HepG2 (cell line): ENCODE measurements around the gene LCORL. TPM values are rescaled to one million over a fixed set of nuclear protein-coding genes. Genes with fewer than 3 reads are reported as not detected.

Experiments used
- CBX5 ChIP-seq: sonication (generic); formaldehyde crosslinking; IDR thresholded peaks from 2 replicates; pipeline ENCODE4 v1.4.0; 2020; ENCODE audit warnings: missing genetic modification reagents, borderline replicate concordance
- FLYWCH1 ChIP-seq: sonication (generic); formaldehyde crosslinking; IDR thresholded peaks from 2 replicates; pipeline ENCODE4 v1.8.1; 2023; ENCODE audit warnings: mild to moderate bottlenecking, missing genetic modification reagents
- JDP2 ChIP-seq: sonication (generic); formaldehyde crosslinking; IDR thresholded peaks from 2 replicates; pipeline ENCODE4 v1.8.1; 2022; ENCODE audit warnings: missing genetic modification reagents, borderline replicate concordance
- NAIF1 ChIP-seq: sonication (generic); formaldehyde crosslinking; IDR thresholded peaks from 2 replicates; pipeline ENCODE4 v1.5.0; 2020; ENCODE audit warnings: mild to moderate bottlenecking, missing genetic modification reagents, borderline replicate concordance
- PAF1 ChIP-seq: IDR thresholded peaks from 2 replicates; pipeline ENCODE4 v1.6.1; 2016; ENCODE audit warnings: missing genetic modification reagents, missing compliant biosample characterization
- SIN3A ChIP-seq: IDR thresholded peaks from 2 replicates; pipeline ENCODE4 v1.6.1; 2011; ENCODE audit warnings: low read depth, mild to moderate bottlenecking, control low read depth, low read length, borderline replicate concordance
- SNAI1 ChIP-seq: sonication (generic); formaldehyde crosslinking; IDR thresholded peaks from 2 replicates; pipeline ENCODE4 v1.5.0; 2020; ENCODE audit warnings: mild to moderate bottlenecking, missing genetic modification reagents, borderline replicate concordance
- ZNF3 ChIP-seq: IDR thresholded peaks from 2 replicates; pipeline ENCODE4 v1.7.0; 2017; ENCODE audit warnings: inconsistent platforms
- ZNF589 ChIP-seq: sonication (generic); formaldehyde crosslinking; conservative IDR thresholded peaks from 2 replicates; pipeline ENCODE4 v1.8.0; 2022; ENCODE audit warnings: mild to moderate bottlenecking, moderate library complexity, missing genetic modification reagents
- polyA plus RNA-seq, 8 experiments: library from polyadenylated mRNA; depleted of rRNA in 3 of 8; stranded (reverse) in 7 of 8; unstranded in 1 of 8; fragments of >200 nt; fragmentation: Illumina TruSeq in 4 of 8; extraction: Trizol in 4 of 8; gene quantifications; 2 replicates each; pipeline versions ENCODE4 v1.2.1 to v1.2.3, GENCODE V29; 2011 to 2016; ENCODE audit warnings: low read depth in 4 of 8, missing spikeins in 1 of 8, mixed read lengths in 1 of 8; ENCODE audit not compliant: insufficient read depth in 1 of 8
- total RNA-seq, 5 experiments: library from RNA; depleted of rRNA; stranded (reverse); fragments of >200 nt; fragmentation: Illumina TruSeq; extraction: Trizol; gene quantifications; 2 replicates each; pipeline ENCODE4 v1.2.3, GENCODE V29; 2016; ENCODE audit warnings: low read depth in 1 of 5
- TF ChIP-seq, protein P1 (sequence below): sonication (generic); formaldehyde crosslinking; IDR thresholded peaks from 2 replicates; pipeline ENCODE4 v1.8.1; 2022; ENCODE audit warnings: low read depth, mild to moderate bottlenecking, missing genetic modification reagents
- TF ChIP-seq, protein P2 (sequence below): sonication (generic); formaldehyde crosslinking; conservative IDR thresholded peaks from 2 replicates; pipeline ENCODE4 v1.8.0; 2022; ENCODE audit warnings: mild to moderate bottlenecking, moderate library complexity, missing genetic modification reagents
- TF ChIP-seq, protein P3 (sequence below), 2 experiments: sonication (generic) in 1 of 2; formaldehyde crosslinking in 1 of 2; IDR thresholded peaks; 2 replicates each; pipeline versions ENCODE4 v1.6.1 to v1.9.0; 2014 to 2022; ENCODE audit warnings: antibody characterized with exemption in 1 of 2, borderline replicate concordance in 1 of 2, inconsistent platforms in 1 of 2, low read depth in 1 of 2, missing genetic modification reagents in 1 of 2
- TF ChIP-seq, protein P4 (sequence below): sonication (generic); formaldehyde crosslinking; IDR thresholded peaks from 2 replicates; pipeline ENCODE4 v1.4.0; 2020; ENCODE audit warnings: missing genetic modification reagents
- TF ChIP-seq, protein P5 (sequence below): IDR thresholded peaks from 2 replicates; pipeline ENCODE4 v1.6.1; 2018; ENCODE audit warnings: missing genetic modification reagents

The LCORL gene
- total and polyA plus RNA-seq, 2 of the 13 experiments (the other 11 are each of a cell fraction or from before 2014, with no cell fraction given): 5.3 to 14.5 TPM

DNA sequence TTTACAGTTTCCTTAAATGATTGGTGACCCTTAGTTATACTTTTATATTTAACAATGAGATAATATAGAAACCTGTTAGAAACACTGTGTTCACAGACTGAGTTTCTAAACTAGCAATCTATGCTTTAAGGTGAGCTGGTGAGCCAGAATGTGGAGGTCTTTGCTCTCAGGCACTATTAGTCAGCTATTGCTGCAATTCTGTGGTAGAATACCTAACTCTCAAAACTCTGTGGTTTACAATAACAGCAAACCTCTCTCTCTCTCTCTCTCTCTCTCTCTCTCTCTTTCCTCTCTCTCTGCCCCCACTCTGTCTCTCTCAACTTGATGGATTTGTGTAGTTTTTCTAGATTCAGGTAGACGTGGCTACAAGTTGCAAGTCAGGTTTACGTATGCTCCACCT, 17.6 kb upstream of the LCORL start (continued):
- TF ChIP-seq, protein P1, sequence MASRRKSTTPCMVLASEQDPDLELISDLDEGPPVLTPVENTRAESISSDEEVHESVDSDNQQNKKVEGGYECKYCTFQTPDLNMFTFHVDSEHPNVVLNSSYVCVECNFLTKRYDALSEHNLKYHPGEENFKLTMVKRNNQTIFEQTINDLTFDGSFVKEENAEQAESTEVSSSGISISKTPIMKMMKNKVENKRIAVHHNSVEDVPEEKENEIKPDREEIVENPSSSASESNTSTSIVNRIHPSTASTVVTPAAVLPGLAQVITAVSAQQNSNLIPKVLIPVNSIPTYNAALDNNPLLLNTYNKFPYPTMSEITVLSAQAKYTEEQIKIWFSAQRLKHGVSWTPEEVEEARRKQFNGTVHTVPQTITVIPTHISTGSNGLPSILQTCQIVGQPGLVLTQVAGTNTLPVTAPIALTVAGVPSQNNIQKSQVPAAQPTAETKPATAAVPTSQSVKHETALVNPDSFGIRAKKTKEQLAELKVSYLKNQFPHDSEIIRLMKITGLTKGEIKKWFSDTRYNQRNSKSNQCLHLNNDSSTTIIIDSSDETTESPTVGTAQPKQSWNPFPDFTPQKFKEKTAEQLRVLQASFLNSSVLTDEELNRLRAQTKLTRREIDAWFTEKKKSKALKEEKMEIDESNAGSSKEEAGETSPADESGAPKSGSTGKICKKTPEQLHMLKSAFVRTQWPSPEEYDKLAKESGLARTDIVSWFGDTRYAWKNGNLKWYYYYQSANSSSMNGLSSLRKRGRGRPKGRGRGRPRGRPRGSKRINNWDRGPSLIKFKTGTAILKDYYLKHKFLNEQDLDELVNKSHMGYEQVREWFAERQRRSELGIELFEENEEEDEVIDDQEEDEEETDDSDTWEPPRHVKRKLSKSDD (CRISPR knock-in tag): no peak
- no peak for TF ChIP-seq JDP2 (CRISPR knock-in tag)
- TF ChIP-seq SIN3A: no peak
- no peak for TF ChIP-seq NAIF1 (CRISPR knock-in tag)
- TF ChIP-seq, protein P2, sequence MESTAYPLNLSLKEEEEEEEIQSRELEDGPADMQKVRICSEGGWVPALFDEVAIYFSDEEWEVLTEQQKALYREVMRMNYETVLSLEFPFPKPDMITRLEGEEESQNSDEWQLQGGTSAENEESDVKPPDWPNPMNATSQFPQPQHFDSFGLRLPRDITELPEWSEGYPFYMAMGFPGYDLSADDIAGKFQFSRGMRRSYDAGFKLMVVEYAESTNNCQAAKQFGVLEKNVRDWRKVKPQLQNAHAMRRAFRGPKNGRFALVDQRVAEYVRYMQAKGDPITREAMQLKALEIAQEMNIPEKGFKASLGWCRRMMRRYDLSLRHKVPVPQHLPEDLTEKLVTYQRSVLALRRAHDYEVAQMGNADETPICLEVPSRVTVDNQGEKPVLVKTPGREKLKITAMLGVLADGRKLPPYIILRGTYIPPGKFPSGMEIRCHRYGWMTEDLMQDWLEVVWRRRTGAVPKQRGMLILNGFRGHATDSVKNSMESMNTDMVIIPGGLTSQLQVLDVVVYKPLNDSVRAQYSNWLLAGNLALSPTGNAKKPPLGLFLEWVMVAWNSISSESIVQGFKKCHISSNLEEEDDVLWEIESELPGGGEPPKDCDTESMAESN (CRISPR knock-in tag): no peak
- TF ChIP-seq SNAI1 (CRISPR knock-in tag): no peak
- TF ChIP-seq PAF1 (CRISPR knock-in tag): no peak
- TF ChIP-seq, protein P3, sequence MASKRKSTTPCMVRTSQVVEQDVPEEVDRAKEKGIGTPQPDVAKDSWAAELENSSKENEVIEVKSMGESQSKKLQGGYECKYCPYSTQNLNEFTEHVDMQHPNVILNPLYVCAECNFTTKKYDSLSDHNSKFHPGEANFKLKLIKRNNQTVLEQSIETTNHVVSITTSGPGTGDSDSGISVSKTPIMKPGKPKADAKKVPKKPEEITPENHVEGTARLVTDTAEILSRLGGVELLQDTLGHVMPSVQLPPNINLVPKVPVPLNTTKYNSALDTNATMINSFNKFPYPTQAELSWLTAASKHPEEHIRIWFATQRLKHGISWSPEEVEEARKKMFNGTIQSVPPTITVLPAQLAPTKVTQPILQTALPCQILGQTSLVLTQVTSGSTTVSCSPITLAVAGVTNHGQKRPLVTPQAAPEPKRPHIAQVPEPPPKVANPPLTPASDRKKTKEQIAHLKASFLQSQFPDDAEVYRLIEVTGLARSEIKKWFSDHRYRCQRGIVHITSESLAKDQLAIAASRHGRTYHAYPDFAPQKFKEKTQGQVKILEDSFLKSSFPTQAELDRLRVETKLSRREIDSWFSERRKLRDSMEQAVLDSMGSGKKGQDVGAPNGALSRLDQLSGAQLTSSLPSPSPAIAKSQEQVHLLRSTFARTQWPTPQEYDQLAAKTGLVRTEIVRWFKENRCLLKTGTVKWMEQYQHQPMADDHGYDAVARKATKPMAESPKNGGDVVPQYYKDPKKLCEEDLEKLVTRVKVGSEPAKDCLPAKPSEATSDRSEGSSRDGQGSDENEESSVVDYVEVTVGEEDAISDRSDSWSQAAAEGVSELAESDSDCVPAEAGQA (IDR thresholded peaks at IDR 0.05; ENCODE audit: low read depth): no peak
- TF ChIP-seq, protein P3 (CRISPR knock-in tag; IDR thresholded peaks at IDR 0.05; ENCODE audit: borderline replicate concordance): no peak
- TF ChIP-seq FLYWCH1 (CRISPR knock-in tag): no peak
- no peak for TF ChIP-seq CBX5 (CRISPR knock-in tag)
- no peak for TF ChIP-seq ZNF3 (CRISPR knock-in tag)
- TF ChIP-seq, protein P4, sequence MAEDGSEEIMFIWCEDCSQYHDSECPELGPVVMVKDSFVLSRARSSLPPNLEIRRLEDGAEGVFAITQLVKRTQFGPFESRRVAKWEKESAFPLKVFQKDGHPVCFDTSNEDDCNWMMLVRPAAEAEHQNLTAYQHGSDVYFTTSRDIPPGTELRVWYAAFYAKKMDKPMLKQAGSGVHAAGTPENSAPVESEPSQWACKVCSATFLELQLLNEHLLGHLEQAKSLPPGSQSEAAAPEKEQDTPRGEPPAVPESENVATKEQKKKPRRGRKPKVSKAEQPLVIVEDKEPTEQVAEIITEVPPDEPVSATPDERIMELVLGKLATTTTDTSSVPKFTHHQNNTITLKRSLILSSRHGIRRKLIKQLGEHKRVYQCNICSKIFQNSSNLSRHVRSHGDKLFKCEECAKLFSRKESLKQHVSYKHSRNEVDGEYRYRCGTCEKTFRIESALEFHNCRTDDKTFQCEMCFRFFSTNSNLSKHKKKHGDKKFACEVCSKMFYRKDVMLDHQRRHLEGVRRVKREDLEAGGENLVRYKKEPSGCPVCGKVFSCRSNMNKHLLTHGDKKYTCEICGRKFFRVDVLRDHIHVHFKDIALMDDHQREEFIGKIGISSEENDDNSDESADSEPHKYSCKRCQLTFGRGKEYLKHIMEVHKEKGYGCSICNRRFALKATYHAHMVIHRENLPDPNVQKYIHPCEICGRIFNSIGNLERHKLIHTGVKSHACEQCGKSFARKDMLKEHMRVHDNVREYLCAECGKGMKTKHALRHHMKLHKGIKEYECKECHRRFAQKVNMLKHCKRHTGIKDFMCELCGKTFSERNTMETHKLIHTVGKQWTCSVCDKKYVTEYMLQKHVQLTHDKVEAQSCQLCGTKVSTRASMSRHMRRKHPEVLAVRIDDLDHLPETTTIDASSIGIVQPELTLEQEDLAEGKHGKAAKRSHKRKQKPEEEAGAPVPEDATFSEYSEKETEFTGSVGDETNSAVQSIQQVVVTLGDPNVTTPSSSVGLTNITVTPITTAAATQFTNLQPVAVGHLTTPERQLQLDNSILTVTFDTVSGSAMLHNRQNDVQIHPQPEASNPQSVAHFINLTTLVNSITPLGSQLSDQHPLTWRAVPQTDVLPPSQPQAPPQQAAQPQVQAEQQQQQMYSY: no peak
- TF ChIP-seq, protein P5, sequence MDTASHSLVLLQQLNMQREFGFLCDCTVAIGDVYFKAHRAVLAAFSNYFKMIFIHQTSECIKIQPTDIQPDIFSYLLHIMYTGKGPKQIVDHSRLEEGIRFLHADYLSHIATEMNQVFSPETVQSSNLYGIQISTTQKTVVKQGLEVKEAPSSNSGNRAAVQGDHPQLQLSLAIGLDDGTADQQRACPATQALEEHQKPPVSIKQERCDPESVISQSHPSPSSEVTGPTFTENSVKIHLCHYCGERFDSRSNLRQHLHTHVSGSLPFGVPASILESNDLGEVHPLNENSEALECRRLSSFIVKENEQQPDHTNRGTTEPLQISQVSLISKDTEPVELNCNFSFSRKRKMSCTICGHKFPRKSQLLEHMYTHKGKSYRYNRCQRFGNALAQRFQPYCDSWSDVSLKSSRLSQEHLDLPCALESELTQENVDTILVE: no peak
- TF ChIP-seq ZNF589 (CRISPR knock-in tag): no peak
